ENCODE data around the gene WDFY4.

WDFY4 gene

GRCh38 chr10:48703531-48704122 lies 19.0 kb downstream of the WDFY4 start:
- no peak for DNase-seq
- Histone ChIP-seq H3K27ac (no peak overlapping the region), H3K4me1 (peaks cover 0 to 16% (median 3%) of the 10 kb centered on the region in 4 donors), H3K4me3 (no peak overlapping the region), H3K27me3 (no peaks in the 10 kb centered on the region), H3K9me3 (no peaks in the 10 kb centered on the region), H3K36me3 (no peaks in the 10 kb centered on the region)
- intact Hi-C loops (cut with DNase I; ENCODE audit: low total_unique reads), result no loop called here
- no peak for TF ChIP-seq CTCF (IDR thresholded peaks at IDR 0.05)

- Histone ChIP-seq H3K4me3 (no peak overlapping the region), H3K27me3 (no peaks in the 10 kb centered on the region), H3K36me3 (no peaks in the 10 kb centered on the region), H3K9me3 (no peaks in the 10 kb centered on the region), H3K27ac (no peak overlapping the region), H3K4me1 (peaks cover 0 to 18% (median 4%) of the 10 kb centered on the region in 4 donors)
- TF ChIP-seq CTCF (IDR thresholded peaks at IDR 0.05), result no peak
- intact Hi-C loops (cut with DNase I; ENCODE audit: low total_unique reads), result no loop called here
- no peak for DNase-seq
Measured at GRCh38 chr10:48704156-48704555, 19.5 kb downstream of the WDFY4 start.

GRCh38 chr10:48705401-48705938 lies 20.8 kb downstream of the WDFY4 start:
- DNase-seq, result no peak
- Histone ChIP-seq H3K4me3 (no peak overlapping the region), H3K27ac (no peak overlapping the region), H3K36me3 (no peaks in the 10 kb centered on the region), H3K9me3 (no peaks in the 10 kb centered on the region), H3K27me3 (no peaks in the 10 kb centered on the region), H3K4me1 (peaks cover 0 to 18% (median 4%) of the 10 kb centered on the region in 4 donors)
- intact Hi-C loops (cut with DNase I; ENCODE audit: low total_unique reads), result no loop called here
- no peak for TF ChIP-seq CTCF (IDR thresholded peaks at IDR 0.05)

- peak in 1 of 2 donors; percentile 11 for DNase-seq
- no peak for TF ChIP-seq CTCF (IDR thresholded peaks at IDR 0.05)
- H3K4me1 ChIP-seq, result peaks cover 0 to 18% (median 4%) of the 10 kb centered on the region in 4 donors
Measured at GRCh38 chr10:48707472-48707871, 22.8 kb downstream of the WDFY4 start.

GRCh38 chr10:48708144-48708543 lies 23.5 kb downstream of the WDFY4 start:
- peak in 1 of 2 donors; percentile 51 for DNase-seq
- Histone ChIP-seq H3K4me1 (peaks cover 0 to 18% (median 4%) of the 10 kb centered on the region in 4 donors), H3K9me3 (no peaks in the 10 kb centered on the region), H3K36me3 (no peaks in the 10 kb centered on the region), H3K27ac (no peak overlapping the region), H3K27me3 (no peaks in the 10 kb centered on the region), H3K4me3 (no peak overlapping the region)
- no peak for TF ChIP-seq CTCF (IDR thresholded peaks at IDR 0.05)
- intact Hi-C loops (cut with DNase I; ENCODE audit: low total_unique reads), result no loop called here

More at GRCh38 chr10:48707472-48707871, 22.8 kb downstream of the WDFY4 start:
- intact Hi-C loops (cut with DNase I; ENCODE audit: low total_unique reads), result no loop called here
- Histone ChIP-seq H3K27me3 (no peaks in the 10 kb centered on the region), H3K4me3 (no peak overlapping the region), H3K36me3 (no peaks in the 10 kb centered on the region), H3K27ac (no peak overlapping the region), H3K9me3 (no peaks in the 10 kb centered on the region)
